Measurements from ENCODE around the gene CHM.
"Not testable (repeated sequence)": the region's sequence is repeated elsewhere in the genome, so short reads cannot be mapped to it uniquely, and the experiment has no call there.

The CHM gene

GRCh38 chrX:86044216-86044615, 3.1 kb downstream of the CHM start:
- TF ChIP-seq CTCF (IDR thresholded peaks at IDR 0.05; ENCODE audit: low read depth, low read length) = no peak
- DNase-seq (ENCODE audit: extremely low read depth, low read depth) = no peak

DNA sequence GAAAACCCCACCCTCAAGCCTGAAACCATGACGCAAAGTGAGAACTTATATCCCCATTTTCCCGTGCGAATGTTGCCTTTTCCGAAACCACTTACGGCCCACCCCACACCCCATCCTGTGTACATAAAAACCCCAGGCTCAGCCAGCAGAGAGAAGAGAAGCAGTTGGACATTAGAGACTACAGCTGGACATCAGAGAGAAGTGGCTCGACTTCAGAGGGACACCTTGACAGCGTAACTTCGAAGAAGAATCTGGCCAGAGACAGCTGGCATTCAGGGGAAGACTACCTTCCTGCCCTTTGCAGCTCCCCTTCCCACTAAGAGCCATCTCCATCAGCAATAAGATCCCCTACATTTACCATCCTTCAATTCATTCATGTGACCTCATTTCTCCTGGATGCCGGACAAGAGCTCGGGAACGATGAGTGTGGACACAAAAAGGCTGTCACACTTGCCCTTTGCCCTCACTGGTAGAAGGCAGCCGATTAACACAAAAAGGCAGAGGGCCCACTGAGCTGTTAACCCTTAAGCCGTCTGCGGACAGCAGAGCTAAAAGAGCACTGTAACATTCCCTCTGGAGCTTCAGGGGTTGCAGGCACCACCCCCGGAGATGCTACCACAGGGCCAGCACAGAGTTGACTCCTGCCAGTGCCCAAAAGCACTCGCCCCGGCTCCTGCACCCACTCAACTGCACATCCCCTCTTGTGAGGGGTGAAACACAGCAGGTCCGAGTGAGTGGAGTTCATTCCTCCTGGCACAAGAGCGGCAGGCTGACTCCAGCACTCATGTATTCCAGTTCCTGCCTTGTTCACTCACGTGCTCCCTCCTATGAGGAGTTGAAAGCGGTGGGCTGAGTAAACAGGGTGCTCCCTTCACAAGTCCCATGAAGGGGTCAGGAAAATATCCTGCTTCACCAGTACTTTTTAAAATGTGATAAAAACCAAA, 7.5 kb downstream of the CHM start:
- no peak for TF ChIP-seq CTCF (IDR thresholded peaks at IDR 0.05; ENCODE audit: low read depth, low read length)
- no peak for DNase-seq (ENCODE audit: extremely low read depth, low read depth)

GRCh38 chrX:86033385-86033784, 14.0 kb downstream of the CHM start:
- TF ChIP-seq CTCF (IDR thresholded peaks at IDR 0.05; ENCODE audit: low read depth, low read length) = no peak
- DNase-seq (ENCODE audit: extremely low read depth, low read depth) = no peak

GRCh38 chrX:86028681-86029080, 18.7 kb downstream of the CHM start:
- TF ChIP-seq CTCF (IDR thresholded peaks at IDR 0.05; ENCODE audit: low read depth, low read length) = no peak
- DNase-seq (ENCODE audit: extremely low read depth, low read depth) = no peak

DNA sequence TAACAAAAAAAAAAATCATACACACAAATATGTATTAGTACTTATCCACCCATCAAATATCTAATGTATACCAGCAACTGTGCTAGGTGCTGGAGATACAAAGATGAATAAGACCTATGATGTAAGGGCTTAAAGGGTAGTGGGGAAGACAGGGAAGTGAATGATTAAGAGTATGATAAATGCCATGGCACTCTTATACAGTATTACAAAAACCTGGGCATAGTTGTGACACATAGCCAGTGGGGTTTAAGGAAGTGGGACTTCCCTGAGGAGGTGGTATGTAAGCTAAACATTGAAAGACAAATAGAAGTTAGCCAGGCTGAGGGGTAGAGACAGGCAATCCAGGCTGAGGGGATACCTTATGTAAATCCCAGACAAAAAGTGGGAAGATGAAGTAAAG, 23.5 kb downstream of the CHM start:
- no peak for TF ChIP-seq CTCF (IDR thresholded peaks at IDR 0.05; ENCODE audit: low read depth, low read length)
- DNase-seq (ENCODE audit: extremely low read depth, low read depth) = no peak

DNA sequence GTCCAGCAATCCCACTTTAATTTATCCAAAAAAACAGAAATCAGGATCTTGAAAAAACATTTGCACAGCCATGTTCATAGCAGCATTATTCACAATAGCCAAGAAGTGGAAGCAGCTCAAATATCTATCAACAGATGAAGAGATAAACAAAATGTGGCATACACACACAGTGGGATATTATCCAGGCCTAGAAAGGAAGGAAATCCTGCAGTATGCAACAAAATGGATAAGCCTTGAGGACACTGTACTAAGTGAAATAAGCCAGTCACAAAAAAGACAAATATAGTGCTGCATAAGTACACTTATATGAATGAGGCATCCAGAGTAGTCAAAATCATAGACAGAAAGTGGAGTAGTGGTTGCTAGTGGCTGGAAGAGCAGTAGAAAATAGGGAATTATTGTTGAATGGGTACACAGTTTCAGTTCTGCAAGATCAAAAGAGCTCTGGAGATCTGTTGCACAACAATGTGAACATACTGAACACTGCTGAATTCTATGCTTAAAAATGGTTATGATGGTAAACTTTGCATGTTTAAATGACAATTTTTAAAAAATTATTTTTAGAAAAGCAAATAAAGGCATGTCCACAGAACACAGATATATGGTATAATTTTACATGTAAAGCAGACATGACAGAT, 25.6 kb downstream of the CHM start:
- DNase-seq (ENCODE audit: extremely low read depth, low read depth) = no peak
- TF ChIP-seq CTCF (IDR thresholded peaks at IDR 0.05; ENCODE audit: low read depth, low read length) = no peak

GRCh38 chrX:86016139-86016538, 31.2 kb downstream of the CHM start:
- TF ChIP-seq CTCF (IDR thresholded peaks at IDR 0.05; ENCODE audit: low read depth, low read length) = no peak
- DNase-seq (ENCODE audit: extremely low read depth, low read depth) = no peak

DNA sequence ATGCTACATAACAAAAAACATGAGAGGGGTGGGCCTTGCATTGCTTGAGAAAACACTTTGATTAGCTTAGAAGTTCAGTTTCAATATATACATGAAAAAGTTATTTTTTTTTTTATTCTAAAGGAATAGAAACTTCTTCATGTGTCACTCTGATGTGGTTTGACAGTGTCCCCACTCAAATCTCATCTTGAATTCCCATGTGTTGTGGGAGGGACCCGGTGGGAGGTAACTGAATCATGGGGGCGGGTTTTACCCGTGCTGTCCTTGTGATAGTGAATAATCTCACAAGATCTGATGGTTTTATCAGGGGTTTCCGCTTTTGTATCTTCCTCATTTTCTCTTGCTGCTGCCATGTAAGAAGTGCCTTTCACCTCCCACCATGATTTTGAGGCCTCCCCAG, 32.4 kb downstream of the CHM start:
- not testable (repeated sequence) for DNase-seq (ENCODE audit: extremely low read depth, low read depth)

Measured in AG09319 (cell line).